Liver (tissue), 3 donors: Measurements from ENCODE around the gene NDUFA11.

Experiments used
- EGR1 ChIP-seq, 2 donors: IDR thresholded peaks; 2 replicates each; pipeline ENCODE4 v1.6.1; 2016 to 2018; ENCODE audit warnings: antibody characterized with exemption in 2 of 2, low read depth in 2 of 2
- JUND ChIP-seq, 2 donors: IDR thresholded peaks; 2 replicates each; pipeline ENCODE4 v1.6.1; 2016; ENCODE audit warnings: antibody characterized with exemption in 2 of 2
- SP1 ChIP-seq: IDR thresholded peaks from 2 replicates; pipeline ENCODE4 v1.6.1; 2018; ENCODE audit warnings: antibody characterized with exemption, mild to moderate bottlenecking
- TAF1 ChIP-seq: conservative IDR thresholded peaks from 2 replicates; pipeline ENCODE4 v1.6.1; 2016; ENCODE audit warnings: antibody characterized with exemption, mild to moderate bottlenecking
- YY1 ChIP-seq: IDR thresholded peaks from 2 replicates; pipeline ENCODE4 v1.6.1; 2016; ENCODE audit warnings: antibody characterized with exemption, mild to moderate bottlenecking
- TF ChIP-seq, protein P1 (sequence below): fragments of 150-350 bp; IDR thresholded peaks from 2 replicates; pipeline ENCODE4 v1.5.1; 2017; ENCODE audit warnings: improper control_type of control experiment, low read depth, low read length; ENCODE audit not compliant: missing input control
- TF ChIP-seq, protein P2 (sequence below): IDR thresholded peaks from 2 replicates; pipeline ENCODE4 v1.6.1; 2016; ENCODE audit warnings: antibody characterized with exemption
- TF ChIP-seq, protein P3 (sequence below): IDR thresholded peaks from 2 replicates; pipeline ENCODE4 v1.6.1; 2016; ENCODE audit warnings: antibody characterized with exemption
- TF ChIP-seq, protein P4 (sequence below): IDR thresholded peaks from 2 replicates; pipeline ENCODE4 v1.6.1; 2016; ENCODE audit warnings: antibody characterized with exemption, mild to moderate bottlenecking
- TF ChIP-seq, protein P5 (sequence below): IDR thresholded peaks from 2 replicates; pipeline ENCODE4 v1.6.1; 2016; ENCODE audit warnings: antibody characterized with exemption
- donor health status: healthy.
- donor health status: healthy.

DNA sequence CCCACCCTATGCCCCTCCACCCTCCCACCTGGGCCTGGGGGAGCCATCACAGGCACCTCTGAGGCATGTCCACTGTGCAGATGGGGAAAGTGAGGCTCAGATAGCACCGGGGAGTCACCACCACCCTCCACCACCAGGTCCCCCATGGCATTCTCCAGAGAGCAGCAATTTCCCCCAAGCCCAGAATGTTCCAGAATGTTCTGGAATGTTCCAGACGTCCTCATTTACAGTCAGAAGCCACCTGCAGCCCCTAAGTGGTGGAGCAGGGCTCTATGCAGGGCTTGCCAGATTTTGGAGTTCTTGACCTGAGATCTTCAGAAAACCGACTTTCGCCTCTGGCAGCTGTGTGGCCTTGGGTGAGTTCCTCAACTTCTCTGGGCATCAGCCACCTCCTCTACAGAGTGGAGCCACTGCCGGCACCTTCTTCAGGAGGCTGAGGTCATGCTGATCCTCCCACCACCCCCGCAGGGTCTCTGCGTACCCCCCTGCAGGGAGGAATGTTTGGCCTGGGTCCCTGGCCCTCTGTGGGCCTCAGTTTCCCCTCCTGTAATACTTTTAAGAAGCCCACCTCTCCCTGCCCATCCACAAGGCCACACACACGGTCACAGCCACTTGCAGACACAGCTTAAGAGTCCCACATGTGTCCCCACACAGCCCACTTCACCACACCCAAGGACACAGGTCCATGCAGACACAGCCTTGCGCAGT lies 39.4 kb downstream of the NDUFA11 start:
- TF ChIP-seq, protein P1, sequence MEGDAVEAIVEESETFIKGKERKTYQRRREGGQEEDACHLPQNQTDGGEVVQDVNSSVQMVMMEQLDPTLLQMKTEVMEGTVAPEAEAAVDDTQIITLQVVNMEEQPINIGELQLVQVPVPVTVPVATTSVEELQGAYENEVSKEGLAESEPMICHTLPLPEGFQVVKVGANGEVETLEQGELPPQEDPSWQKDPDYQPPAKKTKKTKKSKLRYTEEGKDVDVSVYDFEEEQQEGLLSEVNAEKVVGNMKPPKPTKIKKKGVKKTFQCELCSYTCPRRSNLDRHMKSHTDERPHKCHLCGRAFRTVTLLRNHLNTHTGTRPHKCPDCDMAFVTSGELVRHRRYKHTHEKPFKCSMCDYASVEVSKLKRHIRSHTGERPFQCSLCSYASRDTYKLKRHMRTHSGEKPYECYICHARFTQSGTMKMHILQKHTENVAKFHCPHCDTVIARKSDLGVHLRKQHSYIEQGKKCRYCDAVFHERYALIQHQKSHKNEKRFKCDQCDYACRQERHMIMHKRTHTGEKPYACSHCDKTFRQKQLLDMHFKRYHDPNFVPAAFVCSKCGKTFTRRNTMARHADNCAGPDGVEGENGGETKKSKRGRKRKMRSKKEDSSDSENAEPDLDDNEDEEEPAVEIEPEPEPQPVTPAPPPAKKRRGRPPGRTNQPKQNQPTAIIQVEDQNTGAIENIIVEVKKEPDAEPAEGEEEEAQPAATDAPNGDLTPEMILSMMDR, result no peak
- TF ChIP-seq YY1 (no peak), TAF1 (no peak), JUND (IDR thresholded peaks at IDR 0.05) (no peak), EGR1 (IDR thresholded peaks at IDR 0.05; ENCODE audit: low read depth in 2 of 2) (no peak), SP1 (no peak)
- TF ChIP-seq, protein P2, sequence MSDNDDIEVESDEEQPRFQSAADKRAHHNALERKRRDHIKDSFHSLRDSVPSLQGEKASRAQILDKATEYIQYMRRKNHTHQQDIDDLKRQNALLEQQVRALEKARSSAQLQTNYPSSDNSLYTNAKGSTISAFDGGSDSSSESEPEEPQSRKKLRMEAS, result no peak
- TF ChIP-seq, protein P3, sequence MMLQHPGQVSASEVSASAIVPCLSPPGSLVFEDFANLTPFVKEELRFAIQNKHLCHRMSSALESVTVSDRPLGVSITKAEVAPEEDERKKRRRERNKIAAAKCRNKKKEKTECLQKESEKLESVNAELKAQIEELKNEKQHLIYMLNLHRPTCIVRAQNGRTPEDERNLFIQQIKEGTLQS, result no peak
- TF ChIP-seq, protein P4, sequence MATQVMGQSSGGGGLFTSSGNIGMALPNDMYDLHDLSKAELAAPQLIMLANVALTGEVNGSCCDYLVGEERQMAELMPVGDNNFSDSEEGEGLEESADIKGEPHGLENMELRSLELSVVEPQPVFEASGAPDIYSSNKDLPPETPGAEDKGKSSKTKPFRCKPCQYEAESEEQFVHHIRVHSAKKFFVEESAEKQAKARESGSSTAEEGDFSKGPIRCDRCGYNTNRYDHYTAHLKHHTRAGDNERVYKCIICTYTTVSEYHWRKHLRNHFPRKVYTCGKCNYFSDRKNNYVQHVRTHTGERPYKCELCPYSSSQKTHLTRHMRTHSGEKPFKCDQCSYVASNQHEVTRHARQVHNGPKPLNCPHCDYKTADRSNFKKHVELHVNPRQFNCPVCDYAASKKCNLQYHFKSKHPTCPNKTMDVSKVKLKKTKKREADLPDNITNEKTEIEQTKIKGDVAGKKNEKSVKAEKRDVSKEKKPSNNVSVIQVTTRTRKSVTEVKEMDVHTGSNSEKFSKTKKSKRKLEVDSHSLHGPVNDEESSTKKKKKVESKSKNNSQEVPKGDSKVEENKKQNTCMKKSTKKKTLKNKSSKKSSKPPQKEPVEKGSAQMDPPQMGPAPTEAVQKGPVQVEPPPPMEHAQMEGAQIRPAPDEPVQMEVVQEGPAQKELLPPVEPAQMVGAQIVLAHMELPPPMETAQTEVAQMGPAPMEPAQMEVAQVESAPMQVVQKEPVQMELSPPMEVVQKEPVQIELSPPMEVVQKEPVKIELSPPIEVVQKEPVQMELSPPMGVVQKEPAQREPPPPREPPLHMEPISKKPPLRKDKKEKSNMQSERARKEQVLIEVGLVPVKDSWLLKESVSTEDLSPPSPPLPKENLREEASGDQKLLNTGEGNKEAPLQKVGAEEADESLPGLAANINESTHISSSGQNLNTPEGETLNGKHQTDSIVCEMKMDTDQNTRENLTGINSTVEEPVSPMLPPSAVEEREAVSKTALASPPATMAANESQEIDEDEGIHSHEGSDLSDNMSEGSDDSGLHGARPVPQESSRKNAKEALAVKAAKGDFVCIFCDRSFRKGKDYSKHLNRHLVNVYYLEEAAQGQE, result no peak
- TF ChIP-seq, protein P5, sequence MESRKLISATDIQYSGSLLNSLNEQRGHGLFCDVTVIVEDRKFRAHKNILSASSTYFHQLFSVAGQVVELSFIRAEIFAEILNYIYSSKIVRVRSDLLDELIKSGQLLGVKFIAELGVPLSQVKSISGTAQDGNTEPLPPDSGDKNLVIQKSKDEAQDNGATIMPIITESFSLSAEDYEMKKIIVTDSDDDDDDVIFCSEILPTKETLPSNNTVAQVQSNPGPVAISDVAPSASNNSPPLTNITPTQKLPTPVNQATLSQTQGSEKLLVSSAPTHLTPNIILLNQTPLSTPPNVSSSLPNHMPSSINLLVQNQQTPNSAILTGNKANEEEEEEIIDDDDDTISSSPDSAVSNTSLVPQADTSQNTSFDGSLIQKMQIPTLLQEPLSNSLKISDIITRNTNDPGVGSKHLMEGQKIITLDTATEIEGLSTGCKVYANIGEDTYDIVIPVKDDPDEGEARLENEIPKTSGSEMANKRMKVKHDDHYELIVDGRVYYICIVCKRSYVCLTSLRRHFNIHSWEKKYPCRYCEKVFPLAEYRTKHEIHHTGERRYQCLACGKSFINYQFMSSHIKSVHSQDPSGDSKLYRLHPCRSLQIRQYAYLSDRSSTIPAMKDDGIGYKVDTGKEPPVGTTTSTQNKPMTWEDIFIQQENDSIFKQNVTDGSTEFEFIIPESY, result no peak
